ENCODE measurements around the gene SLC8A1. TPM values are rescaled to one million over a fixed set of nuclear protein-coding genes. Genes with fewer than 3 reads are reported as not detected.

Gene SLC8A1
- total and polyA plus RNA-seq, 2 experiments from 2014 or later, result 103 to 682 TPM

DNA sequence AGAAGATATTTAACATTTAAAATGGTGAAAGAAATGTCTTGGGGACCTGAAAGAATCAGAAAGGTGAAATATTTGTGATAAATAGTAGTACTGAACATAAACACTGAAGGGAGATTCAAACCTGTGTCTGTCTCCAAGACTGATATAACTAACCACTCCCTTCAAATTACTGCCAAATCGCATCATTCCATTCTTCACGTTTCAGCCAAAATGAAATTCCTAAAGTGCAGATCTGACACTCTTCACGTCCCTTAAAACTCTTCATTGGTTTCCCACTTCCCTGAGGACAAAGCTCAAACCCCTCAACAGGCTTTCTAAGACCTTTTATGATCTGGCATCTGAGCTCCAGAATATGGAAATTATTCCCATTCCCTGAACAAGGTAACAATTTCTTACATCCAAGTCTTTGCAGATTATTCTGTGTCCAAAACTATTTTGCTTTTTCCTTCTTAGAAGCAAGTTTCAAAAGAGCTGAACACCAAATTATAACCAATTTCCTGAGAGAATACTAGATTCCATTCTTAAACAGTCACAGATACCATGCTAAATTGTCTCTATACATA lies 18.9 kb downstream of the SLC8A1 start:
- Histone ChIP-seq H3K27me3 (no peaks in the 10 kb centered on the region), H3K9me3 (ENCODE audit: low read depth) (no peaks in the 10 kb centered on the region), H3K27ac (peak overlapping the region; percentile 66), H3K36me3 (peaks cover 21% of the 10 kb centered on the region), H3K4me1 (ENCODE audit: low read depth) (peaks cover 25% of the 10 kb centered on the region), H3K4me3 (no peak overlapping the region)
- DNase-seq (ENCODE audit: low read depth in 1 of 2, low spot score in 1 of 2), result peak in 1 of 2 donors; percentile 18
- TF ChIP-seq, protein P1, sequence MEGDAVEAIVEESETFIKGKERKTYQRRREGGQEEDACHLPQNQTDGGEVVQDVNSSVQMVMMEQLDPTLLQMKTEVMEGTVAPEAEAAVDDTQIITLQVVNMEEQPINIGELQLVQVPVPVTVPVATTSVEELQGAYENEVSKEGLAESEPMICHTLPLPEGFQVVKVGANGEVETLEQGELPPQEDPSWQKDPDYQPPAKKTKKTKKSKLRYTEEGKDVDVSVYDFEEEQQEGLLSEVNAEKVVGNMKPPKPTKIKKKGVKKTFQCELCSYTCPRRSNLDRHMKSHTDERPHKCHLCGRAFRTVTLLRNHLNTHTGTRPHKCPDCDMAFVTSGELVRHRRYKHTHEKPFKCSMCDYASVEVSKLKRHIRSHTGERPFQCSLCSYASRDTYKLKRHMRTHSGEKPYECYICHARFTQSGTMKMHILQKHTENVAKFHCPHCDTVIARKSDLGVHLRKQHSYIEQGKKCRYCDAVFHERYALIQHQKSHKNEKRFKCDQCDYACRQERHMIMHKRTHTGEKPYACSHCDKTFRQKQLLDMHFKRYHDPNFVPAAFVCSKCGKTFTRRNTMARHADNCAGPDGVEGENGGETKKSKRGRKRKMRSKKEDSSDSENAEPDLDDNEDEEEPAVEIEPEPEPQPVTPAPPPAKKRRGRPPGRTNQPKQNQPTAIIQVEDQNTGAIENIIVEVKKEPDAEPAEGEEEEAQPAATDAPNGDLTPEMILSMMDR (IDR thresholded peaks at IDR 0.05; ENCODE audit: low read depth, low read length), result no peak

DNA sequence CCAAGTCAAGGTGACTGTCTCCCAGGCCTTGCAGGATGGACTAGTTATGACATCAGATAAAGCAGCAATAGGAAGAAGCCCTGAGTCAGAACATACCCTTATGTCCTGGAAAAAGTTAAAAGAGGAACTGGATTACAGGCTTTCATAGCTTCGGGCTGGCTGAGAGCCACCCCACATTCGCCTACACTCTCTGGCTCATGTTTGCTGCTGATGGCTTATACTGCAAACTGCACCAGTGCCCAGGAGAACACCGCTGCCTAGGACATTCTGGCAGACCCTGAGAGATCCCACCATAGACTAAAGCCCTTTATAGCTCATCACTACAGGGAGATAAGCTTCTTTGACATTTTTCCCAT lies 20.3 kb downstream of the SLC8A1 start:
- H3K27me3 ChIP-seq, result no peaks in the 10 kb centered on the region
- no peak overlapping the region for H3K4me3 ChIP-seq
- H3K36me3 ChIP-seq, result peaks cover 29% of the 10 kb centered on the region
- TF ChIP-seq, protein P1 (IDR thresholded peaks at IDR 0.05; ENCODE audit: low read depth, low read length), result no peak
- peaks cover 24% of the 10 kb centered on the region for H3K4me1 ChIP-seq (ENCODE audit: low read depth)
- H3K27ac ChIP-seq, result peak overlapping the region; percentile 66
- no peaks in the 10 kb centered on the region for H3K9me3 ChIP-seq (ENCODE audit: low read depth)
- DNase-seq (ENCODE audit: low read depth in 1 of 2, low spot score in 1 of 2), result peak in 1 of 2 donors; percentile 77

DNA sequence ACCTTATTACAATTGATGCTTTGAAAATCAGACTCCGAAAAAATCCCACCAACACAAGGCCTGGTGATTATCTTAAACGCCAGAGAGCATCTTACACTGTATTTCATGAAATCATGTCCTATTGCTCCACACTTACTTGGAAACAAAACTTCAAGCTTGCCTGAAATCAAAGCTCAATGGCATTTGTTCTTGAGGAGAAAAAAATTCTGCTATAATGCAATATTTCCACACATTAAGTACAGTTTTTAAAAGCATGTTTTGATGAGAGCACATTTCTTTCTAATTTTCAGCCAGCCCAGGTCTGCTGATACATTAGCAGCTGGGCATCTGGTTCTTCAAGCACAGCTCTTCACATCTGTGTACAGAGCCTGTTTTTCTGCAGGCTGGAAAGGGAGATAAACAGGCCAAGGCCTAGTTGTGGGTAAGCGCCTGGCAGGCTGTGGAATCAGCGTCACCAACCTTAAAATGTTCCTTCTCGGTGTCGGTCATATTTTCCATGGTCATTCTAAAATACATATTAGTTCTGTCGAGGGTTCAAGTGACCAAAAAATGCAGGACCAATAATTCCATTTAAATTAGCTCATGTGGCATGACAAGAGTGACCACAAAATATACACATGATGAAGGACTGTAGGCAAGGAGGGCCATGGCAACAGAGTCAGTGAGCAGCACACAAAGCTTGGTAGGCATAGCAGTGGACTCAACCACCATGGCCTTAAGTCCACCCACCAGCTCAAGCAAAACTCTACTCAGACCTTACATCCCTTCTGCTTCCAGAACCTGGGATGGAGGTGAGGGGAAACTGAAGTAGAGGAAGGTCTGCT lies 20.9 kb downstream of the SLC8A1 start:
- TF ChIP-seq, protein P1 (IDR thresholded peaks at IDR 0.05; ENCODE audit: low read depth, low read length), result no peak
- no peaks in the 10 kb centered on the region for H3K9me3 ChIP-seq (ENCODE audit: low read depth)
- H3K4me3 ChIP-seq, result no peak overlapping the region
- H3K4me1 ChIP-seq (ENCODE audit: low read depth), result peaks cover 19% of the 10 kb centered on the region
- DNase-seq (ENCODE audit: low read depth in 1 of 2, low spot score in 1 of 2), result no peak
- H3K36me3 ChIP-seq, result peaks cover 31% of the 10 kb centered on the region
- no peaks in the 10 kb centered on the region for H3K27me3 ChIP-seq
- H3K27ac ChIP-seq, result peak overlapping the region; percentile 66

DNA sequence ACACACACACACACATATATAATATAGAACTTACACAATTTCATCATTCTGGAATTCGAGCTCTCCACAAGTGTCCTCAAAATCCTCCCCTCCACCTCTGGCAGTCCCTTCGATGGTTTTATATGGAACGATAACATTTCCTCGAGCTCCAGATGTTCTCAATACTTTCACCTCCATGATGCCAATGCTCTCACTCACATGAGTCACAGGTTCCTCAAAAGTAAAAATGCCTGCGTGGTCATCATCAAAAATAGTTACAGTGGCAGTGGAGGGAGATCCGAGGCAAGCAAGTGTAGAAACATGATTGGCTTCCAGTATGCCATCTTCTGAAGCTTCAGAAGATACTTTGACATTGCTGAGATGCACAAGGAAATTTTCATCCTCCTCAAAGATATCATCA lies 23.5 kb downstream of the SLC8A1 start:
- H3K4me1 ChIP-seq (ENCODE audit: low read depth), result peaks cover 27% of the 10 kb centered on the region
- DNase-seq (ENCODE audit: low read depth in 1 of 2, low spot score in 1 of 2), result no peak
- H3K4me3 ChIP-seq, result no peak overlapping the region
- H3K27me3 ChIP-seq, result no peaks in the 10 kb centered on the region
- TF ChIP-seq, protein P1 (IDR thresholded peaks at IDR 0.05; ENCODE audit: low read depth, low read length), result no peak
- H3K36me3 ChIP-seq, result peaks cover 37% of the 10 kb centered on the region
- no peak overlapping the region for H3K27ac ChIP-seq
- no peaks in the 10 kb centered on the region for H3K9me3 ChIP-seq (ENCODE audit: low read depth)

DNA sequence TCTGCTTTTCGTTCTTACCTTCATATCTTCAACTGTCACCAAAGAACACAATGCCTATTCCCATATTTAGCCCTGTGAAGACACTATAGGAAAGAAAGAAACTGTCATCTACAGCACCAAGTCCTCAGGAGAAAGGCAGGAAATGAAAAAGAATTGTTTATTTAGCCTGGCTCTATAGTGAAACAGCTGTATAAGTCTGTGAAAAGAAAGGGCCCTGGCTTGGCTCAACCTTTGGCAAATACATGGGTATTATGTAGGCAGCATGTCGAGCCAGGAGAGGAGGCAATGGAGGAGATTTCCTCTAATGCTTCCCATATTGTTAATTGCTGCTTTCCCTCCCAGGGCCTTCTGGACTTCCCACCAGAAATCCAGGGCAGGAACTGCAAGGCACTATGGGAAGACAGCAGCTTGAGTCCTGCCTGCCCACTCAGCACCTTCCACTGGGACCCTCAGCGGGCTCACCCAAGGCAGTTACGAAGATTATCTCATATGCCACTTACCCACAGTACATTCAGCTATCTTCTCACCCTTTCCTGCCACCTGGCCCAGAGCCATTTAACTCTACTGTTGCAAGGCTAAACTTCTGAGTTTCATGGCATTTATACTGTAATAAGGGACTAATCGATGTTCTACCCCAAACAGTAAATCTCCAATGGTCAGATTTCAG lies 30.1 kb downstream of the SLC8A1 start:
- peak overlapping the region; percentile 69 for H3K27ac ChIP-seq
- peaks cover 7% of the 10 kb centered on the region for H3K36me3 ChIP-seq
- TF ChIP-seq, protein P1 (IDR thresholded peaks at IDR 0.05; ENCODE audit: low read depth, low read length), result no peak
- H3K9me3 ChIP-seq (ENCODE audit: low read depth), result no peaks in the 10 kb centered on the region
- H3K27me3 ChIP-seq, result no peaks in the 10 kb centered on the region
- DNase-seq (ENCODE audit: low read depth in 1 of 2, low spot score in 1 of 2), result no peak
- H3K4me1 ChIP-seq (ENCODE audit: low read depth), result peaks cover 75% of the 10 kb centered on the region
- no peak overlapping the region for H3K4me3 ChIP-seq
